GM12872 (cell line): ENCODE data around the gene ABHD17B.

Source experiments
- TF ChIP-seq, protein P1 (sequence below): IDR thresholded peaks from 3 replicates; pipeline ENCODE4 v1.5.1; 2011; ENCODE audit warnings: low read depth, mild to moderate bottlenecking, low read length, moderate library complexity; ENCODE audit not compliant: insufficient read depth

The ABHD17B gene

DNA sequence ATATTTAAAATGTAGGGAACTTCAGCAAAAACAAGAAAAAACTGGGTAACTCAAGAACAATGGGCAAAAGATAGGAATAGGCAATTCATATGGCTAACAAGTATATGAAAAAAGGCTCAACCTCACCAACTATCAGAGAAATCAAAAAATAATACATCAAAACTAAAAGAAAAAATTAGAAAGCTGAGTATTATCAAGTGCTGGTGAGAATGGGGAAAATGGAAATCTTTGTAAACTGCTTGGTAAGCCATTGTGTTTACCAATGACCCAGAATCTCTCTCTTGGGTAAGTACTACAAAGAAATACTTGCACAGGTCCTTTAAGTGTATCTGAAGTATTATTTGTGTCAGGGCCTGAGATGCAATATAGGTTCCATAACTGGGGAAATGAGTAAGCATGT, 27.0 kb downstream of the ABHD17B start:
- TF ChIP-seq, protein P1, sequence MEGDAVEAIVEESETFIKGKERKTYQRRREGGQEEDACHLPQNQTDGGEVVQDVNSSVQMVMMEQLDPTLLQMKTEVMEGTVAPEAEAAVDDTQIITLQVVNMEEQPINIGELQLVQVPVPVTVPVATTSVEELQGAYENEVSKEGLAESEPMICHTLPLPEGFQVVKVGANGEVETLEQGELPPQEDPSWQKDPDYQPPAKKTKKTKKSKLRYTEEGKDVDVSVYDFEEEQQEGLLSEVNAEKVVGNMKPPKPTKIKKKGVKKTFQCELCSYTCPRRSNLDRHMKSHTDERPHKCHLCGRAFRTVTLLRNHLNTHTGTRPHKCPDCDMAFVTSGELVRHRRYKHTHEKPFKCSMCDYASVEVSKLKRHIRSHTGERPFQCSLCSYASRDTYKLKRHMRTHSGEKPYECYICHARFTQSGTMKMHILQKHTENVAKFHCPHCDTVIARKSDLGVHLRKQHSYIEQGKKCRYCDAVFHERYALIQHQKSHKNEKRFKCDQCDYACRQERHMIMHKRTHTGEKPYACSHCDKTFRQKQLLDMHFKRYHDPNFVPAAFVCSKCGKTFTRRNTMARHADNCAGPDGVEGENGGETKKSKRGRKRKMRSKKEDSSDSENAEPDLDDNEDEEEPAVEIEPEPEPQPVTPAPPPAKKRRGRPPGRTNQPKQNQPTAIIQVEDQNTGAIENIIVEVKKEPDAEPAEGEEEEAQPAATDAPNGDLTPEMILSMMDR = no peak

DNA sequence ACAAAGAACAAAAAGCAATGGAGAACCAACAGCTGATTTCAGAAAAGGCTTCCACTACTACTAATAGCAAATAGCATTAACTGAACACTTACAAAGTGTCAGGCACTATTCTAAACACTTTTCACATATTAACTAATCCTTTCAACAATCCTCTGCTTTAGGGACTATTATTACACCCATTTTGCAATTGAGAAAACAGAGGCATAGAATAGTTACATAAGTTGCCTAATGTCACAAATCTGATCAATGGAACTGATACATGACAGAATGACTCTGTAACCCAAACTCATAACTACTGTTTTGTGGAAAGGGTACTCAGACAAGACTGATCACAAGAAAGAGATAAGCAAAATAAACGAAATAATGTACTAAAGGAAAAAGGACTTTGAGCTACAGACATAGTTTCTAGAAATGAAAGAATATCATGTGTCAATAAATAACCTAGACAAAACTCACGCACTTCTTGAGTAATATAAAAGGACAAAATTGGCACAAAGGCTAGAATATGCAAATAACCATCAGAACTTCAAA, 31.3 kb downstream of the ABHD17B start:
- TF ChIP-seq, protein P1 = no peak

DNA sequence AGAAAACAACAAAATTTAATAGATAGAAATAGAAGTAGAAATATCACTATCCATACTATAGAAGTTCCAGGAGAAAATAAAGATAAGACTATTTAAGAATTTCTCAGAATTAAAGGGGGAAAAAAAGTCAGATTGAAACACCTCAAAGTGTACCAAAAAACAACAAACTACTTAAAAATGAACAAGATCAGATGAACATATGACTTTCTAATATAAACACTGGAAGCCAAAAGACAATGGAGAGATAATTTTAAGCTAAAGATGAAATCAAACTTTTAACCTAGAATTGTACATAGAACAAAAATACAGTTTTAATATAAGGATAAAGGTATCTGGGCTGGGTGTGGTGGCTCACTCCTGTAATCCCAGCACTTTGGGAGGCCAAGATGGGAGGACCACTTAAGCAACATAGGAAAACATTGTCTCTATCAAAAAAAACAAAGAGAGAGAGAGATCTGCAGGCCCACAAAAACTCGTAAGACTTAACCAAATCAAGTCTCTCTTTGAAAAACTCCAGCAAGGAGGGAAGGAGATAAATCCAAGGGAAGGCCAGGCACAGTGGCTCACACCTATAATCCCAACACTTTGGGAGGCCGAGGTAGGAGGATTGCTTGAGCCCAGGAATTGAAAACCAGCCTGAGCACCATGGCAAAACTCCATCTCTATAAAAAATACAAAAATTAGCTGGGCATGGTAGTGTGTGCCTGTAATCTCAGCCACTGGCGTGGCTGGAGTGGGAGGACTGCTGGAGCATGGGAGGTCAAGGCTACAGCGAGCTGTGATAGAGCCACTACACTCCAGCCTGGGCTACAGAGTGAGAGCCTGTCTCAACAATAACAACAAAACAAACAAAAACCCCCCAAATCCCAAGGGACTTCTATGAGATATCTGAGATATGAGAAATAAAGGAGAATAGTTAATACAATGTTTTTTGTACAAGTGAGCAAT, 32.4 kb downstream of the ABHD17B start:
- TF ChIP-seq, protein P1 = no peak

DNA sequence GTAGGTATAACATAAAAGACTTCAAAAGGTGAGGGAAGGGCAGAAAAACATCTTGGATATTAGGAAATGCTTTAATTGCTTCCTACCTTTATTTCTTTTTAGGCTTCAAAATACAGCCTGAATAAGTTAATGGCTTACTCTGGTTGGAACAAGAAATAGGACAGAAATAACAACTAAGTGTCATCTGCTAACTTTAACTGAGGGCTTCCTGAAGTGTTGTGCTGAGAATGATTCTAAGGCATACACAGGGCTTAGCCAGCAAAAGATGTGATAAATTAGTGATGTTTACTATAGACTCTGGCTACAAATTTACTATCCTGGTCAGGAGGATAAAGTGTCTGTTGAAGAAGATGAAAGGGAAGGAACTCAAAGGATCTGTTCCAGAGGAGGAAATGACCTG, 34.2 kb downstream of the ABHD17B start:
- TF ChIP-seq, protein P1 = no peak

DNA sequence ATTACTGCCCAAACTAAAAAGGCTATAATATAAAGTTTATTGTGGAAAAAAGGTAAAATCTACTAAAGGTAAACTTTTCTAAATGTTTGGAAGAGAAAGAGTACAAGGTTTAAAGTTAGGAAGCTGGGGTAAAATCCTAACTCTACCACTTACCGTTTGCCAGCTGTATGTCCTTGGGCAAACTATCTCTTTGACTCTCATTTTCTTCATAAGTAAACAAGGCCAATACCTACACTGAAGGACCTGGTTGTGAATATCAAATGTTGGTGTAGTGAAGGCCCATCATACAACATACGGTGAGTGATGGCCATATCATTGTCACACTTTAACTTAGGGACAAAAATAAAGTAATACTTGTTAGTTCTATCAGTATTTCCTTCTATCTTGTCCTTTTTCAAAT, 34.9 kb downstream of the ABHD17B start:
- TF ChIP-seq, protein P1 = no peak

DNA sequence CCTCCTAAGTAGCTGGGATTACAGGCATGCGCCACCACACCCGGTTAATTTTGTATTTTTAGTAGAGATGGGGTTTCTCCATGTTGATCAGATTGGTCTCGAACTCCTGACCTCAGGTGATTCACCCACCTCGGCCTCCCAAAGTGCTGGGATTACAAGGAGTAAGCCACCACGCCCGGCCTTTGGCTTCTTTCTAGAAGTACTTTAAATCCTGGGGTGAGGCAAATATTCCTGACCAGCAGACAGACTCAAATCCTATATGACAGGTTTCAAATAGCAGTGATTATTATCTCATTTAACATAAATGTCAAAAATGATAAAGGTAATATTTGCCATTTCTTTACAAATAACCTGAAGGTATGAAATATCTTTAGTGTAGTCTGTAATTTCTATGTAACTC, 35.6 kb downstream of the ABHD17B start:
- TF ChIP-seq, protein P1 = no peak

DNA sequence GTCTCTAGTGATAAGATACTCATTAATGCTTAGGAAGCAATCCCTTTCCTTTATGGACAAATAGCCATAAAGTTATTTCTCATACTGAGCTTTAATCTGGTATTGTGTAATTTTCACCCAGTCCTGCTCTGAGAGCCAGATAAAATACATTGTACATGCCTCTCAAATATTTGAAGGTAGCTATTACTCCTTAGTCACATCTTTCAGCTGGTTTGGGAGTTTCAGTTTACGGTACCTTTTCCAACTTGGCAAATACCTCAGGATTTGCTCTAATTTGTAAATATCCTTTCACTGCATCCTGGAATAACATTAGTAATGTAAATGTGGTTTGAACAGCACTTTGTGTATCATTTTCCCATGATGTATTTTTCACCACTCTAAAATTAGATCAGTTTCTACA, 47.4 kb downstream of the ABHD17B start:
- TF ChIP-seq, protein P1 = no peak
